Measurements from ENCODE around the gene VIPAS39. TPM values are rescaled to one million over a fixed set of nuclear protein-coding genes. Genes with fewer than 3 reads are reported as not detected.
A peak's percentile ranks its signal among the peaks of the same experiment; 100 is the strongest.

VIPAS39 gene
- total and polyA plus RNA-seq, 5 donors from 2014 or later, result 12.4 to 16.6 (median 14.3) TPM

- DNase-seq, result no peak
- no peak overlapping the region for H3K27ac ChIP-seq (ENCODE audit: insufficient read depth, low read length, poor library complexity, severe bottlenecking)
- H3K27me3 Mint-ChIP-seq, result peaks cover 19% of the 10 kb centered on the region
- H3K4me1 Mint-ChIP-seq, result no peaks in the 10 kb centered on the region
- H3K36me3 Mint-ChIP-seq, result no peaks in the 10 kb centered on the region
- H3K36me3 ChIP-seq (ENCODE audit: control insufficient read depth, insufficient read depth, low read length), result no peaks in the 10 kb centered on the region
- no peaks in the 10 kb centered on the region for H3K4me1 ChIP-seq (ENCODE audit: control insufficient read depth, insufficient read depth, low read length, poor library complexity, severe bottlenecking)
- H3K4me3 Mint-ChIP-seq, result no peak overlapping the region
- H3K27me3 ChIP-seq (ENCODE audit: control insufficient read depth, insufficient read depth, low read length), result no peaks in the 10 kb centered on the region
- H3K4me3 ChIP-seq (ENCODE audit: low read depth, low read length), result no peak overlapping the region
- no peaks in the 10 kb centered on the region for H3K9me3 ChIP-seq (ENCODE audit: control insufficient read depth in 2 of 2, low read length in 2 of 2)
- H3K9me3 Mint-ChIP-seq, result no peaks in the 10 kb centered on the region
- no peak for ATAC-seq (ENCODE audit: low read depth in 2 of 2)
- H3K27ac Mint-ChIP-seq, result no peak overlapping the region
Measured at GRCh38 chr14:77491056-77491455, 33.7 kb upstream of the VIPAS39 start.

- Mint-ChIP-seq H3K36me3 (no peaks in the 10 kb centered on the region), H3K4me1 (no peaks in the 10 kb centered on the region), H3K27me3 (peaks cover 13% of the 10 kb centered on the region), H3K4me3 (no peak overlapping the region), H3K27ac (no peak overlapping the region), H3K9me3 (peaks cover 0 to 1% (median 0%) of the 10 kb centered on the region in 7 donors)
- no peak overlapping the region for H3K27ac ChIP-seq (ENCODE audit: insufficient read depth, low read length, poor library complexity, severe bottlenecking)
- H3K27me3 ChIP-seq (ENCODE audit: control insufficient read depth, insufficient read depth, low read length), result no peaks in the 10 kb centered on the region
- DNase-seq, result no peak
- ATAC-seq (ENCODE audit: low read depth in 2 of 2), result no peak
- no peaks in the 10 kb centered on the region for H3K36me3 ChIP-seq (ENCODE audit: control insufficient read depth, insufficient read depth, low read length)
- H3K4me3 ChIP-seq (ENCODE audit: low read depth, low read length), result no peak overlapping the region
- H3K9me3 ChIP-seq (ENCODE audit: control insufficient read depth in 2 of 2, low read length in 2 of 2), result no peaks in the 10 kb centered on the region
- no peaks in the 10 kb centered on the region for H3K4me1 ChIP-seq (ENCODE audit: control insufficient read depth, insufficient read depth, low read length, poor library complexity, severe bottlenecking)
Measured at GRCh38 chr14:77490347-77490986, 33.1 kb upstream of the VIPAS39 start.

GRCh38 chr14:77489041-77489440 is 31.6 kb upstream of the VIPAS39 start:
- ATAC-seq (ENCODE audit: low read depth in 2 of 2) (no peak), DNase-seq (no peak)

GRCh38 chr14:77488558-77488957 is 31.2 kb upstream of the VIPAS39 start:
- H3K27ac ChIP-seq (ENCODE audit: insufficient read depth, low read length, poor library complexity, severe bottlenecking), result no peak overlapping the region
- H3K4me3 ChIP-seq (ENCODE audit: low read depth, low read length), result no peak overlapping the region
- H3K4me1 ChIP-seq (ENCODE audit: control insufficient read depth, insufficient read depth, low read length, poor library complexity, severe bottlenecking), result no peaks in the 10 kb centered on the region
- H3K27ac Mint-ChIP-seq, result no peak overlapping the region
- DNase-seq, result no peak
- no peaks in the 10 kb centered on the region for H3K9me3 ChIP-seq (ENCODE audit: control insufficient read depth in 2 of 2, low read length in 2 of 2)
- H3K4me3 Mint-ChIP-seq, result no peak overlapping the region
- no peak for ATAC-seq (ENCODE audit: low read depth in 2 of 2)
- no peaks in the 10 kb centered on the region for H3K4me1 Mint-ChIP-seq
- H3K27me3 ChIP-seq (ENCODE audit: control insufficient read depth, insufficient read depth, low read length), result no peaks in the 10 kb centered on the region
- no peaks in the 10 kb centered on the region for H3K36me3 ChIP-seq (ENCODE audit: control insufficient read depth, insufficient read depth, low read length)
- no peaks in the 10 kb centered on the region for H3K36me3 Mint-ChIP-seq
- peaks cover 5% of the 10 kb centered on the region for H3K27me3 Mint-ChIP-seq
- H3K9me3 Mint-ChIP-seq, result peaks cover 0 to 1% (median 0%) of the 10 kb centered on the region in 7 donors

More at GRCh38 chr14:77489041-77489440, 31.6 kb upstream of the VIPAS39 start:
- H3K4me1 ChIP-seq (ENCODE audit: control insufficient read depth, insufficient read depth, low read length, poor library complexity, severe bottlenecking), result no peaks in the 10 kb centered on the region
- H3K4me3 ChIP-seq (ENCODE audit: low read depth, low read length), result no peak overlapping the region
- Mint-ChIP-seq H3K4me3 (no peak overlapping the region), H3K27me3 (peaks cover 9% of the 10 kb centered on the region), H3K9me3 (peaks cover 0 to 1% (median 0%) of the 10 kb centered on the region in 7 donors), H3K36me3 (no peaks in the 10 kb centered on the region), H3K4me1 (no peaks in the 10 kb centered on the region), H3K27ac (peak overlapping the region in 1 of 3 donors; percentile 20)
- H3K27ac ChIP-seq (ENCODE audit: insufficient read depth, low read length, poor library complexity, severe bottlenecking), result no peak overlapping the region
- H3K9me3 ChIP-seq (ENCODE audit: control insufficient read depth in 2 of 2, low read length in 2 of 2), result no peaks in the 10 kb centered on the region
- H3K27me3 ChIP-seq (ENCODE audit: control insufficient read depth, insufficient read depth, low read length), result no peaks in the 10 kb centered on the region
- no peaks in the 10 kb centered on the region for H3K36me3 ChIP-seq (ENCODE audit: control insufficient read depth, insufficient read depth, low read length)

GRCh38 chr14:77485901-77486678 is 28.7 kb upstream of the VIPAS39 start:
- Mint-ChIP-seq H3K4me3 (no peak overlapping the region), H3K4me1 (no peaks in the 10 kb centered on the region), H3K36me3 (no peaks in the 10 kb centered on the region), H3K27me3 (peaks cover 4% of the 10 kb centered on the region), H3K27ac (no peak overlapping the region), H3K9me3 (peaks cover 0 to 1% (median 0%) of the 10 kb centered on the region in 7 donors)
- Histone ChIP-seq H3K4me1 (ENCODE audit: control insufficient read depth, insufficient read depth, low read length, poor library complexity, severe bottlenecking) (no peaks in the 10 kb centered on the region), H3K9me3 (ENCODE audit: control insufficient read depth in 2 of 2, low read length in 2 of 2) (no peaks in the 10 kb centered on the region), H3K4me3 (ENCODE audit: low read depth, low read length) (no peak overlapping the region), H3K27ac (ENCODE audit: insufficient read depth, low read length, poor library complexity, severe bottlenecking) (no peak overlapping the region), H3K27me3 (ENCODE audit: control insufficient read depth, insufficient read depth, low read length) (no peaks in the 10 kb centered on the region), H3K36me3 (ENCODE audit: control insufficient read depth, insufficient read depth, low read length) (no peaks in the 10 kb centered on the region)
- DNase-seq (no peak), ATAC-seq (ENCODE audit: low read depth in 2 of 2) (no peak)

GRCh38 chr14:77485256-77485655 is 27.9 kb upstream of the VIPAS39 start:
- H3K4me3 ChIP-seq (ENCODE audit: low read depth, low read length), result no peak overlapping the region
- Mint-ChIP-seq H3K36me3 (no peaks in the 10 kb centered on the region), H3K4me3 (no peak overlapping the region), H3K27ac (no peak overlapping the region), H3K9me3 (peaks cover 0 to 1% (median 0%) of the 10 kb centered on the region in 7 donors), H3K4me1 (no peaks in the 10 kb centered on the region), H3K27me3 (no peaks in the 10 kb centered on the region)
- H3K9me3 ChIP-seq (ENCODE audit: control insufficient read depth in 2 of 2, low read length in 2 of 2), result no peaks in the 10 kb centered on the region
- no peak for DNase-seq
- H3K4me1 ChIP-seq (ENCODE audit: control insufficient read depth, insufficient read depth, low read length, poor library complexity, severe bottlenecking), result no peaks in the 10 kb centered on the region
- no peaks in the 10 kb centered on the region for H3K27me3 ChIP-seq (ENCODE audit: control insufficient read depth, insufficient read depth, low read length)
- no peaks in the 10 kb centered on the region for H3K36me3 ChIP-seq (ENCODE audit: control insufficient read depth, insufficient read depth, low read length)
- ATAC-seq (ENCODE audit: low read depth in 2 of 2), result no peak
- H3K27ac ChIP-seq (ENCODE audit: insufficient read depth, low read length, poor library complexity, severe bottlenecking), result no peak overlapping the region

- Mint-ChIP-seq H3K4me3 (no peak overlapping the region), H3K9me3 (peaks cover 0 to 1% (median 0%) of the 10 kb centered on the region in 7 donors), H3K36me3 (no peaks in the 10 kb centered on the region), H3K4me1 (no peaks in the 10 kb centered on the region), H3K27me3 (no peaks in the 10 kb centered on the region), H3K27ac (peak overlapping the region in 1 of 3 donors; percentile 41)
- H3K9me3 ChIP-seq (ENCODE audit: control insufficient read depth in 2 of 2, low read length in 2 of 2), result no peaks in the 10 kb centered on the region
- H3K4me3 ChIP-seq (ENCODE audit: low read depth, low read length), result no peak overlapping the region
- H3K4me1 ChIP-seq (ENCODE audit: control insufficient read depth, insufficient read depth, low read length, poor library complexity, severe bottlenecking), result no peaks in the 10 kb centered on the region
- no peak overlapping the region for H3K27ac ChIP-seq (ENCODE audit: insufficient read depth, low read length, poor library complexity, severe bottlenecking)
- DNase-seq (no peak), ATAC-seq (ENCODE audit: low read depth in 2 of 2) (no peak)
- H3K36me3 ChIP-seq (ENCODE audit: control insufficient read depth, insufficient read depth, low read length), result no peaks in the 10 kb centered on the region
- no peaks in the 10 kb centered on the region for H3K27me3 ChIP-seq (ENCODE audit: control insufficient read depth, insufficient read depth, low read length)
Measured at GRCh38 chr14:77482422-77482821, 25.0 kb upstream of the VIPAS39 start.
